HG02970 (cell line): ENCODE results near the gene RIC8A.
"Not testable (repeated sequence)": the region's sequence is repeated elsewhere in the genome, so short reads cannot be mapped to it uniquely, and the experiment has no call there.

ENCODE experiments used
- ATAC-seq: cut with Tn5 transposase; IDR thresholded peaks from one replicate; pipeline ENCODE4 v1.9.1; 2021; ENCODE audit warnings: mild to moderate bottlenecking, moderate library complexity, moderate number of reproducible peaks; ENCODE audit not compliant: unreplicated experiment, low FRiP score

The RIC8A gene

DNA sequence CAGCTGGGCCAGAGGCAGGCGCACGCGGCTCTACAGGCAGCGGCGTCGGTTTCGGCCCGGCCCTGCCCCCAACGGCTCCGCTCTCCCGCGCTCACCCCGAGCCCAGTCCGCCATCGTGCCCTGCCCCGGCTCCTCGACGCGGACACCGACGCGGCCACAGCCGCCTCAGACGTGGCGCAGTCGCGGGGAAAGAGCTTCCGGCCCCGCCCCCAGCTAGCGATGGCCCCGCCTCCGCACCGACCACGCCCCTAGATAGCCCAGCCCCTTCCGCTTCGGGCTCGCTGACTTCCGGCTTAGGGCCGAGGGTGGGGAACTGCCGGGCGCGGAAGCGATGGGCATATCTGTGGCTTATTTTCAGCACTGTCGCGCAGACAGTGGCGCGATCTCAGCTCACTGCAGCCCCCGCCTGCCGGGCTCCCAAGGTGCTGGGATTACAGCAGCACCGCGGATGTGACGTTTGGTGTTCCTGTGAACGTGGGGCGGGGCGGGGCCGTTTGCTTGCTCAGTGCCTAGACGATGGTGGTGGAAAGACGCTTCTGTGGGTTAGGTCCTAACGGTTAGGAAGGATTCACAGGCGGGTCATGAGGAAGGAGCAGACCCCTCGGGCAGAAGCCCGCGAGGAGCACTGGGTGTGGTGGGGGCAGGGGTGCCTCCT, at the start of gene RIC8A, which contains the start of gene BET1L:
RIC8A (plus strand) TSS at position 501 of the 655 bp plus-strand sequence. CDS start 1,147 bp downstream, outside the sequence.
BET1L (minus strand) TSS at position 192 of the 655 bp plus-strand sequence; CDS start at position 114, 78 bp downstream.
- ATAC-seq = peak; percentile 91

- not testable (repeated sequence) for ATAC-seq
Observed at GRCh38 chr11:180242-180641, 27.3 kb upstream of the RIC8A start.

DNA sequence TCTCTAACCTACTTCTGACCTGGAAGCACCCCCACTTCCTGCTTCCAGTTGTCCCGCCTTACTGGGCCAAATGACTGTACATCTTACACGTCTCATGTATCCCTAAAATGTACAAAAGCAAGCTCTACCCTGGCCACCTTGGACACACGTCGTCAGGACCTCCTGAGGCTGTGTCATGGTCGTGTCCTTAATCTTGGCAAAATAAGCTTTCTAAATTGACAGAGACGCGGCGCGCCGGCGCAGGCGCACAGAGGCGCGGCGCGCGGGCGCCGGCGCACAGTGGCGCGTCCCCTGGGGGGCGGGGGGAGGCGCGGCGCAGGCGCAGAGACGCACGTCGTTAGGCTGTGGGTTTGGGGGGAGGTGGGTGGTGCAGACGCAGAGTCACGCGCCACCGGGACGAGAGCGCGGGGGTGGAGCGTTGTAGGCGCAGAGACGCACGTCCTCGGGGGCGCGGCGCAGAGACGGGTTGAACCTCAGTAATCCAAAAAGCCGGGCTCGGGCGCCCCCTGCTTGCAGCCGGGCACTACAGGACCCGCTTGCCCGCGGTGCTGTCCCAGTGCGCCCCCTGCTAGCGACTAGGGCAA, 18.2 kb upstream of the RIC8A start:
- ATAC-seq = peak; percentile 19

- ATAC-seq = peak; percentile 79
Observed at GRCh38 chr11:189843-190311, 17.6 kb upstream of the RIC8A start.

DNA sequence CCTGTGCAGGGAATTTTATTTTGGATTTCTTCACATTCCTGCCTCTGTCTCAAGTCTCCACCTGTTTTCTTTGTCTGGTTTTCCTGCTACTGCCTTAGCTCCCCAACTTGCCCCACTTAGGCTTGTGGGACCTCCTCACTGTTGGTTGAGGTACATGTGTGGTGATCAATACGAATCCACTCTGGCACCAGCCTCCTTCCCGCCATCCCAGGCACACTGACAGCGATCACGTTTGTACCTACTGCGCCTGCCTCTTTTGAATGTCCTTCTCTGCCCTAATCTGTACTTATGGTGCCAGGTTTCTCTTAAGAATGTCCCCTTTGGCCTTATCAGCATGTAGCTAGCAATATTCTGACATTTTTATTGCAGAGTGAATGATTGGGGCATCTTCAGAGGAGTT, 17.0 kb upstream of the RIC8A start:
- not testable (repeated sequence) for ATAC-seq

- not testable (repeated sequence) for ATAC-seq
Observed at GRCh38 chr11:191490-192478, 15.7 kb upstream of the RIC8A start.

GRCh38 chr11:192674-193128, 14.8 kb upstream of the RIC8A start, which contains the start of gene SCGB1C1:
TSS of gene SCGB1C1 (plus strand) at chr11:193078. CDS start at chr11:193100, 22 bp downstream.
- ATAC-seq = not testable (repeated sequence)

GRCh38 chr11:193481-193880, 14.0 kb upstream of the RIC8A start:
- ATAC-seq = not testable (repeated sequence)

- ATAC-seq = no peak
Observed at GRCh38 chr11:196786-197731, 10.4 kb upstream of the RIC8A start.

GRCh38 chr11:197741-198235, 9.7 kb upstream of the RIC8A start:
- ATAC-seq = no peak

DNA sequence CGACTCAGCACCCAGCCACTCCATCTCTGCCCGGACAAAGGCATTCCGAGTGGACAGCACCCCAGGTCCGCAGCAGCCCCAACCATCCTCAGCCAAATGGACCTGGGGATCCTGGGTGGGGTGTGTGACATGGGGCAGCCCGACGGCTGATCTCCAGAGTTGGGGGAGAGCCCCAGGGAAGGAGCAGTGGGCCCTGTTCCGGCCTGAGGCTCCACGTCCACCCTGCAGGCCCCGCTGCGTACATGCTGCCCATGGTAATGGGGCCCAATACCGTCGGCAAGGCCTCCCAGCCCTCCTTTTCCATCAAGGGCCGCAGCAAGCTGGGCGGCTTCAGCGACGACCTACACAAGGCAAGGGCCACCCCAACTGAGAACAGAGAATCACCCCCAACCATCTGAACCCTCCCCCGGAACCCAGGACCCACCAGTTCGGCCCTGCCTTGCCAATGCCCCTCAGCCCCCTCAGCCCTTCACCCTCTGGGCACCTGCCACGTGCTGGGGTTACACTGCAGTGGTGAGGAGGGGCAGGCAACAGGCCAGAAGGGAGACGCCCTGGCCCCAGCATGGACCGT, 9.2 kb upstream of the RIC8A start:
- no peak for ATAC-seq

DNA sequence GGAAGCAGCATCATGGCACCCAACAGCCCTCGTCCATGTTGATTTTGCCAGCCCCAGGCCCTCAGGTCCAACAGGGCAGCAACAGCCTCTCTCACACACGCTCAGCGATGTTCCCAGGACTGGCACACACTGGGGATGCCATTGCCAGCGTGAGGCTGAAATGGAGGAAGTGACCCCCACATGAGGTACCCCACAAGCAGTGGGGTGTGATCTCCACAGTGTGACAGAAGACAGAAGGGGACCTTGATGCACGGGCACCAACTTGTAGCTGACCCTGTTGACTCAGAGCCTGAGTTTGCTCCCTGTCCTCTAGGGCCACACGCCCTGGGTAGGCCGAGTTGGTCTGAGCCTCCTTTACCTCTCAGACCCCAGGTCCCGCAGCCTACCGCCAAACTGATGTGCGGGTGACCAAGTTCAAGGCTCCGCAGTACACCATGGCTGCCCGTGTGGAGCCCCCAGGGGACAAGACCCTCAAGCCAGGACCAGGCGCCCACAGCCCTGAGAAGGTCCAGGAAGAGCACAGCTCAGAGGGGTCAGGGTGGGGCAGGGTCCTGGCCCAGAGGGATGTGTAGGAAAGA, 8.4 kb upstream of the RIC8A start:
- no peak for ATAC-seq

- no peak for ATAC-seq
Observed at GRCh38 chr11:199782-200181, 7.7 kb upstream of the RIC8A start.

GRCh38 chr11:200224-201003, 7.1 kb upstream of the RIC8A start:
- no peak for ATAC-seq

GRCh38 chr11:201966-202365, 5.5 kb upstream of the RIC8A start:
- ATAC-seq = no peak

DNA sequence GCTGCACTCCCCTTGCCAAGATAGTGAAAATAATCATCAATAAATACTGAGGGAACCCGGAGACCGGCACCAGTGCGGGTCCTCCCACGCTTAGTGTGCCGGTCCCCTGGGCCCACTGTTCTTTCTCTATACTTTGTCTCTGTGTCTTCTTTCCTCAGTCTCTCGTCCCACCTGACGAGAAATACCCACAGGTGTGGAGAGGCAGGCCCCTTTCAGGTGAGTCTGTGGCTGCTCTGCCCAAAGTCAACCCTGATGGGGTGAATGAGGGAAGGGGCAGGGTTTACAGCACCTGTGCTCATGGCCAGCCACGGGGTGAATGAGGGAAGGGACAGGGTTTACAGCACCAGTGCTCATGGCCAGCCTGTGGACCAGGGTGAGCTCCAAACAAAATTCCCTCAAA, 5.0 kb upstream of the RIC8A start:
- ATAC-seq = no peak

- no peak for ATAC-seq
Observed at GRCh38 chr11:203056-203944, 4.2 kb upstream of the RIC8A start.
